Right renal cortex interstitium (tissue), 3 donors: ENCODE results near the gene PLEKHH2. TPM values are rescaled to one million over a fixed set of nuclear protein-coding genes. Genes with fewer than 3 reads are reported as not detected.
"Not testable (repeated sequence)": the region's sequence is repeated elsewhere in the genome, so short reads cannot be mapped to it uniquely, and the experiment has no call there.

ENCODE experiments used
- DNase-seq, 3 donors: peaks; one replicate each; pipeline ENCODE4 v3.0.0-alpha.2; 2013; ENCODE audit warnings: low read depth in 3 of 3, low spot score in 2 of 3
- polyA plus RNA-seq, 3 donors: library from polyadenylated mRNA; unstranded; fragments of 120-200 nt; gene quantifications; one replicate each; pipeline ENCODE4 v1.2.1, GENCODE V29; 2013; ENCODE audit not compliant: insufficient read length in 3 of 3

PLEKHH2 gene
- polyA plus RNA-seq, 3 donors, result 18.9 to 29.2 (median 20.1) TPM

DNA sequence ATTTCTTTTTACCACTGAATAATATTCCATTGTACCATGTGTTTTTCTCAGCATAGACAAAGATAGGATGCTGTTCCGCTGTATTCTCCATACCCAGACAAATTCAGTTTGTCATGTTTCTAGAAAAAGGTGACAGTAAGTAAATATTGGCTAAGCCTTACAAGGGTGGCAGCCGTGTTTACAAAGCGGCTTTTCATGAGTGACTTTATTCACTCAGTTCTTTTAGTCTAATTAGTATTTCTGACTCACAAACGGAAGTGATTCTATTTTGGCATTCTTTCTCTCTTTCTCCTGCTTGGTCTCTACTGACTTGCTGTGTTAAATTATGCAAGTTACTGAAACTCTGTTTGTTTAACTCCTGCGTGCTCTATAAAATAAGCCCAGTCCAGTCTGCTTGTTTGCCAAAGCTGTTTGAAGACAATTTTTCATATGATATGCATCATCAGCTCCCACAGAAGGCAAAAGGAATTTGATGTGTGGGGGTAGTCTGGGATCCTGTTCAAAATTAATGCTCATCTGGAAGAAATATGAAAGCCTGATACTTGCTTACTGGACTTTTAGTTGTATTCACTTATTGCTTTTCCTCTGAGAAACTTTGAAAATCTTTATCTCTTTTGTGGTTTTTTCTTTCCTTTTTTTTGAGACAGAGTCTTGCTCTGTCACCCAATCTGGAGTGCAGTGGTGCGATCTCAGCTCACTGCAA, 2.3 kb upstream of the PLEKHH2 start:
- DNase-seq, result peak; percentile 43 to 50 (median 44)

DNA sequence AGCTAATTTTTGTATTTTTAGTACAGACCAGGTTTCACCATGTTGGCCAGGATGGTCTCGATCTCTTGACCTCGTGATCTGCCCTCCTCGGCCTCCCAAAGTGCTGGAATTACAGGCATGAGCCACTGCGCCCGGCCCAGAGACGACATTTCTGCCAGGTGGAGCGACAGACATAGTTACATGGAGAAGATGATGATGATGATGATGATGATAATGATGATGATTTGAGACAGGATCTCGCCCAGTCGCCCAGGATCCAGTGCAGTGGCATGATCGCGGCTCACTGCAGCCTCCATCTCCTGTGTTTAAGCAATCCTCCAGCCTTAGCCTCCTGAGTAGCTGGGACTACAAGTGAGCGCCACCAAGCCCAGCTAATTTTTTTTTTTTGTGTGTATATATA, 907 bp upstream of the PLEKHH2 start:
- not testable (repeated sequence) for DNase-seq

DNA sequence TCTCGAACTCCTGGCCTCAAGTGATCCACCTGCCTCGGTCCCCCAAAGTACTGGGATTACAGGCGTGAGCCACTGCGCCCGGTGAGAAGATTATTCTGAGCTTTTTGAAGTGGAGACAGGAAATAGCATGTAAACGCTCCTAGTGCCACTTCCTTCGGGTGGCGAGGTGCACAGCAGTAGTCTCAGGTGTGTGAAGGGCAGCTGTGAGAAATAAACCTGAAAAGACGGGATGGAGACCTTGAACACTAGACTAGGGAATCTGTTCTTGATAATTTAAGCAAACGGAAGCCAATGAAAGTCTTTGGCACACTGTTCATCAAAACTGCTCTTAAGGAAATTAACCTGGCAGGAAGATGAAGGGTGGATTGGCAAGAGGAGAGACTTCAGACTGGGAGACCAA, 439 bp upstream of the PLEKHH2 start:
- peak in 1 of 3 donors; percentile 17 for DNase-seq

DNA sequence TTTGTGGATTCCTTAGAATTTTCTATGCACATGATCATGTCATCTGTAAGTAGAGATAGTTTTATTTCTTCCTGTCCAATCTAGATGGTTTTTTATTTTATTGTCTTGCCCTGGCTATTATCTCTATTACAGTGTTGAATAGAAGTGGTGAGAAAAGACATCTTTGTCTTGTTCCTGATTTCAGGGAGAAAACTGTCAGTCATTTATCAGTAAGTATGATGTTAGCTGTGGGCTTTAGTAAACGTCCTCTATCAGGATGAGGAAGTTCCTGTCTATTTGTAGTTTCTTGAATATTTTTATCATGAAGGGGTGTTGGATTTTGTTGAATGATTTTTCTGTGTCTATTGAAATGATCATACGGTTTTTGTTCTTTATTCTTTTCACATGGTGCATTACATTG, 5.3 kb downstream of the PLEKHH2 start:
- DNase-seq, result no peak

DNA sequence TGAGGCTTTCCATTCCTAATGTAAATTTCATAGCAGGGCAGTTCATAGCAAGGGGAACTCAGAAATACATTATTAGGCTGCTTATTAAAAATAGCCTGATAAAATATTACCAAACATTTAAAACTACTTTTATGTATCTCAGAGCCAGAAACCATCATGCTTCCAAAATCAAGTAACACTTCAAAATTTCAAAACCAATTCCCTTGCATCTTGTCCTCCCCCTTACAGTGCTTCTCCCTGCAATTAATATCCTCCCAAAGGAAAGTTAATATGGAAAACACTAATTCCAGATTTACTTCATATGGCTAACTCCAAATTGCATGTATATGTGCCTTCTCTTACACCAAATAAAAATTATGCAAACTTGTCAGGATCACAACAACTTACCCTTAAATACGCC, 6.6 kb downstream of the PLEKHH2 start:
- no peak for DNase-seq

DNA sequence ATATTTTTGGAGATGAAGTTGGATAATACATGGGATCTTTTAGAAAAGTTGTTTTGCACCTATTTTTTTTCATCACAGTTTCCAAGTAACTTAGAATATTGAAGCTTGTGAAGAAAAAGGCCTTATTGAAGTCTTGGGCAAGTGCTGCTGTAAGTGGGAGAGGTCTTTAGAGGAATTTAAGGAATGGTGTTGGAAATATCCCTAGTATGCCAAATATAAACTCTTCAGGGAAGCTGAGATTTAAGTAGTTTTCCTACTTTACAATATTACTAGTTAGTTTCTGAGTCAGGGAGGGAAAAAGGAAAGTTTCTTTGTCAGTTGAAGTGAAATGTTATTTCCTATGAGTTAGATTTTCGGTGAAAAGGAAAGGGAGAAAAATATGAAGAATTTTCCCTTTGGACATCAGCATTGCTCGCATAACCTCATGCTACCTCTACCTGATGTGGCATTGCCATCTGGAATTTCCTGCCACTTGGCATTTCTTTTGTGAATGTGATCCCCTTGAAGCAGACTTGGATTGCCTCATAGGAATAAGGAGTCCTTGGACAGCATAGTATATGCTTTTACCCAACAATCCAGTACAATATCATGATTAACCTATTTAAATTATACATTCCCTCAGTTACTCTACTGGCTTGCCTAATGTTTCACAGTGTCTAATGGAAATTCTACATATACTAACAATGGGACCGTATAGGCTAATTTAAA, 12.1 kb downstream of the PLEKHH2 start:
- DNase-seq, result no peak

DNA sequence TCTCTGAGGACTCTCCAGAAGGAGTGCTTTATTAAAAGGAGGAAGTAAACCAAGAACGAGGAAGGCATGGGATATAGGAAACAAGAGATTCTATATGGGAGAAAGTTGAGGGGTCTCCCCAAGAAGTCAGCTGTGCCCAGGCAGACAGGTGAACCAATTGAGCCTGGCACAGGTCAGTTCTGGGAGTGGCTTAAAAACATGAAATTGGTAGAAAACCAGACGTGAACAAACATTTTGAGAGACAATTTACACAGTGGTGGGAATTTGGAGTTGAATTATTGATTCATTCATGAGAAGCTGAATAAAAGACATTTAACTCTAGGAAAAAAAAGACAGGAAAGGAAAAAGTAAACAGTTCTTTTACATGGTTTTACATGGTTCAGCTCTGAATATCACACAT, 16.4 kb downstream of the PLEKHH2 start:
- no peak for DNase-seq

DNA sequence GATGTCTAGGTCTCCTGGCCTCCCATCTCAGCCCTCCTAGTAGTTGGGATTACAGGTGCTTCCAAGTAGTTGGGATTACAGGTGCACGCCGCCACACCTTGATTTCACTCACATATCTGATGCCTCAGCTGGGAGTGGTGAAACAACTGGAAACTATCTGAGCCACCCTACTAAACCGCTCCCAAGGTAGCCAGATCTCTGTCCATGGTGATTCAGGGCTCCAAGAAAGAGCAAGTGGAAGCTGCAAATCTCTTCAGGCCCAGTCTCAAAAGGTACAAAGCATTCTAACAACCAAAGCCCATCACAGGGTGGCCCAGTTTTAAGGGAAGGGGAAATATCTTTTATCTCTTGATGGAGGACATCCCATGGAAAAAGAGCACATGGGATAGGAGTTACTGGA, 20.2 kb downstream of the PLEKHH2 start:
- DNase-seq, result no peak

DNA sequence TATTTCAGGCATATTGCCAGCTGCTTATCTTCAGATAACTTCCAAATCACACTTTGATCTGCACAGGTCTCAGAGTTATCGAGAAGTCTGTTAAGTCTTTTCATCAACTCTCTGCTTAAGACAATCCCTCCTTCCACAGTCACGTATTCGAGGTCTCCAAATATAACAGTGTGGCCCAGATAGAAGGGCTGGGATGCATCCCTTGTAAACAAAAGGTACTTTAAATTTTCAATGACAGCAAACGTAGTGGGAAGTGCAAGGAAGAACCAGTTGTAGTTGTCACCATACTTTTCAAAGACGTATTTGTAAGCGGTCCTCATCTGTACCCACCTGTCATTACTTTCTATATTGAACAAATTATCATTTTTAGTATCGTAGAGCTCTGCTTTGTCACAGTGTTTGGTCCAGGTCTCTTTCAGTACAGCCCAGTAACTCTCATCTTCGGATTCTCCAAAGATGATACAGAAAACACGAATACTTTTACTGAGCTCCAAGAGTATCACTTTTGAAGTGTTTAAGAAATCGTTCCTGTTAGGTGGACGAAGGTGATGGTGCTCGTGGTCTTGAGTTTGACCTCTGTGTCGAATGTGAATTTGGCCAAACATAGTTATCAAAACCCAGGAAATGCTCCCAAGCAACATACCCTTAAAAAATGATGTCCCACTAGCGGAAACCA, 38.7 kb downstream of the PLEKHH2 start:
- DNase-seq, result no peak

DNA sequence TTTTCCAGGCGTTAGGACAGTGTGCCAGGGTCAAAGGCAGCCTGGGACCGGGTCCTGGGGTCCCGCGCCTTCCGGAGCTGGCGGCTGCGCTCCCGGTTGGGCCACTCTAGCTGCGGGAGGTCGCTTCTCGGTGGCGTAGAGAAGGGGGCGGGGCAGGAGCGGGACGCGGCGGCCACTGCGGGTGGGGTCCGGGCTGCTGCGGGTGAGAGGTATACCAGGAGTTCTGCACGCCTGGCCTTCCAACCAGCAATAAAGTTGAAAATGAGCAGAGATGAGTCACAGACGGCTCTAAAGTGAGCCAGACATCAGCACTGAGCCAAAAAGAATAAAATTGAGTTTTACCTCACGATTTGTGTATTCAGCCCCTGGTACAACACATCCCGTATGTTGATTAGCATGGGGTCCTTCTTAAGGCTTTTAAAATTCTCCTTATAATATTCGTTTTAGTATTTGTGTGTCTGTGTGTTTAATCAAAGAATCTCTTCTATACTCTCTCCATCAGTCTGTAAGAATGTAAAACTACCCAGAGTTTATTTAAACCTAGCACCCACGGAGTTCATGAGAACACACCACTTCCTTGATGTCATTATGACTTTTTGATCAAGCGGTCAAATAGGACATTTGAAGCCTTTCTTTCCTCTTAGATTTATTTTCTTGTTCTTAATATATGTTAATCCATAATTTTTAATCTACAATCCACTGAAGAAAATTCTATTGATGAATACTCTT, 39.4 kb downstream of the PLEKHH2 start, which contains the start of gene C1GALT1C1L:
C1GALT1C1L (minus strand) TSS at position 108 of the 729 bp plus-strand sequence; CDS start at position 1, 107 bp downstream.
- DNase-seq, result peak in 2 of 3 donors; percentile 27 to 30

DNA sequence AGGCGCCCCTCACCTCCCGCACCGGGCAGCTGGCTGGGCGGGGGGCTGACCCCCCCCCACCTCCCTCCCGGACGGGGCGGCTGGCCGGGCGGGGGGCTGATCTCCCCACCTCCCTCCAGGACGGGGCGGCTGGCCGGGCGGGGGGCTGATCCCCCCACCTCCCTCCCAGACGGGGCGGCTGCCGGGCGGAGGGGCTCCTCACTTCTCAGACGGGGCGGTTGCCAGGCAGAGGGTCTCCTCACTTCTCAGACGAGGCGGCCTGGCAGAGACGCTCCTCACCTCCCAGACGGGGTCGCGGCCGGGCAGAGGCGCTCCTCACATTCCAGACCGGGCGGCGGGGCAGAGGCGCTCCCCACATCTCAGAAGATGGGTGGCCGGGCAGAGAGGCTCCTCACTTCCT, 40.7 kb downstream of the PLEKHH2 start:
- DNase-seq, result not testable (repeated sequence)

DNA sequence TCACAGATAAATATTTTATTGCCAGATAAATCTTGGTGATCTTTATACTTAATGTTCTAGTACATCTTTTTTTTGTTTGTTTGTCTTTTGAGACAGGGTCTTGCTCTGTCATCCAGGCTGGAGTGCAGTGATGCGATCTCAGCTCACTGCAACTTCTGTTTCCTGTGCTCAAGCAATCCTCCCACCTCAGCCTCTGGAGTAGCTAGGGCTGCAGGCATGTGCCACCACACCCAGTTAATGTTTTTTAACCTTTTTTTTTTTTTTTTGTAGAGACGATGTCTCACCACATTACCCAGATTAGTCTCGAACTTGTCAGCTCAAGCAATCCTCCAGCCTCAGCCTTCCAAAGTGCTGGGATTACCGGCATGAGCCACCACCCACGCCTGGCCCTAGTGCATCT, 48.3 kb downstream of the PLEKHH2 start:
- DNase-seq, result no peak

DNA sequence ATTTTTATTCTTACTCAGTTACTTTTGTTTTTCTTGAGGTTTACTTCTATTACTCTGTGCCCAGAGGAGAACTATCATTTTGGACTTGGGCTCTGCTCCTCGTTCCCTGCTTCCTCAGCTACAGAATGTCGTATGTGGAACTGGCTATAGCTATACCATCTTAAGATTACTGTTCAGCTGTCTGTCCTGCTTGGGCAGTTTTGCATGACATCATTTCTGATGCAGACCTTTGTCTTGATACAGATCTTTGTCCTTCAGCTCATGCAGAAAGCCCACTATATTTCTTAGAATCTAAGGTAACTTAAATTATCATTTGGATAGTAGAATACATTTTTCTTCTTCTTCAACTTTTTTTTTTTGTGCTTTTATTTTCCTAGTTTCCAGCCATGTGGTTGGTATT, 52.9 kb downstream of the PLEKHH2 start:
- DNase-seq, result no peak

DNA sequence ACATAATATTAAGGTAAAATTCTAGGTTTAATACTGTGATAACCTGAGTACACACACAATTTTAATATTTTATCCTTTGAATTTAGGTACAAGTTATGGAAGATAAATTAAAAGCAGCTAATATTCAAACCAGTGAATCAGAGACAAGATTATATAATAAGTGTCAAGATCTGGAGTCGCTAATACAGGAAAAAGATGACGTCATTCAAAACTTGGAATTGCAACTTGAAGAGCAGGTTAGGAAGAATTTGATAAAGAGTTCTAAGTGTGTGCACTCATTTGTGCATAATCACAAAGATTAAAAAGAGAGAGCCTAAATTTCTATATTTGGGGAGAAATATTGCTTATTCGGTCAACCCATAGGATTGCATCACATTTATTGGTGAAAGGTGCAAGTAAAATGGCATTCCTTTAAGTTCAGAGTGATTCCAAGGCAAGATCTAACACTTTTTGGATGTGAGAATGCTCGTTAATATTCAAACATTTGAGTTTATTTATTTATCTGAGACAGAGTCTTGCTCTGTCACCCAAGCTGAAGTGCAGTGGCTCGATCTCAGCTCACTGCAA, 55.5 kb downstream of the PLEKHH2 start:
- no peak for DNase-seq

DNA sequence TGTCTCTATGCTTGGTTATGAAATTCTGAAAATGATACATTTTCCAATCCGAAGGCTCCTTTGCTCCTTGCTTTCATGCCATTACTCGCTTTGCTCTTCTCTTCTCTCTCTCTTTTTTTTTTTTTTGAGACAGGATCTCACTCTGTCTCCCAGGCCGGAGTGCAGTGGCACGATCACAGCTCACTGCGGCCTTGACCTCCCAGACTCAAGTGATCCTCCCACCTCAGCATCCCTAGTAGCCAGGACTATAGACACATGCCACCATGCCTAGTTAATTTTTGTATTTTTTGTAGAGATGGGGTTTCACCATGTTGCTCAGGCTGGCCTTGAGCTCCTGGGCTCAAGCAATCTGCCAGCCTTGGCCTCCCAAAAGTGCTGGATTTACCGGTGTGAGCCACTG, 61.1 kb downstream of the PLEKHH2 start:
- not testable (repeated sequence) for DNase-seq

DNA sequence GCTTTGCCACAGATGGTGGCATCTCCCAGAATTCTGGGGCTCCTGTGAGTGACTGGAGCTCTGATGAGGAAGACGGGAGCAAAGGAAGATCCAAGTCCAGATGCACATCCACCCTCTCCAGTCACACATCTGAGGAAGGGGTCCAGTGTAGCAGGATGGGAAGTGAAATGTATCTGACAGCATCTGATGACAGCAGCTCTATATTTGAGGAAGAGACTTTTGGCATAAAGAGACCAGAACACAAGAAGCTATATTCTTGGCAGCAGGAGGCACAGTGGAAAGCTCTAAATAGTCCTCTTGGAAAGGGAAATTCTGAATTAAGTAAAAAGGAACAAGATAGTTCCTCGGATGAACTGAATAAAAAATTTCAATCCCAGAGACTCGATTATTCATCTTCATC, 62.7 kb downstream of the PLEKHH2 start:
- no peak for DNase-seq

DNA sequence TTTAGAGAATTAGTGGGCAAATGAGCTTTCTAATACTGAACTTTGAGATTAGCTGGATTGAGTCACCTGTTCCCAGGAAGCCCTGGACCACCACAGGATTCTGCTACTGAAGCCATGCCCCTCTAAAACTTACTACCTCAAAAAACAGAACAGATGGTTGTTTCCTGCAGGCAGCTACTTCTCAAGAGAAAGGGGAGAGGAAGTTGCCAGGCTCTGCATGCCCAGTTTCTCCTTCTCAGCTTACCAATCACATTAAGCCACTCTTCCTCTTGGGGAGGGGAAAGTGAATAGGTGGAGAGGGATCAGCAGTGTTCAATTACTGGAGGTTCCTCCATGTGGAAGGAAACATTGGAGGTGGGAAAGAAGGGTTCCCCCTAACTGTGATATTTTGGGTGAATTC, 64.1 kb downstream of the PLEKHH2 start:
- DNase-seq, result no peak

DNA sequence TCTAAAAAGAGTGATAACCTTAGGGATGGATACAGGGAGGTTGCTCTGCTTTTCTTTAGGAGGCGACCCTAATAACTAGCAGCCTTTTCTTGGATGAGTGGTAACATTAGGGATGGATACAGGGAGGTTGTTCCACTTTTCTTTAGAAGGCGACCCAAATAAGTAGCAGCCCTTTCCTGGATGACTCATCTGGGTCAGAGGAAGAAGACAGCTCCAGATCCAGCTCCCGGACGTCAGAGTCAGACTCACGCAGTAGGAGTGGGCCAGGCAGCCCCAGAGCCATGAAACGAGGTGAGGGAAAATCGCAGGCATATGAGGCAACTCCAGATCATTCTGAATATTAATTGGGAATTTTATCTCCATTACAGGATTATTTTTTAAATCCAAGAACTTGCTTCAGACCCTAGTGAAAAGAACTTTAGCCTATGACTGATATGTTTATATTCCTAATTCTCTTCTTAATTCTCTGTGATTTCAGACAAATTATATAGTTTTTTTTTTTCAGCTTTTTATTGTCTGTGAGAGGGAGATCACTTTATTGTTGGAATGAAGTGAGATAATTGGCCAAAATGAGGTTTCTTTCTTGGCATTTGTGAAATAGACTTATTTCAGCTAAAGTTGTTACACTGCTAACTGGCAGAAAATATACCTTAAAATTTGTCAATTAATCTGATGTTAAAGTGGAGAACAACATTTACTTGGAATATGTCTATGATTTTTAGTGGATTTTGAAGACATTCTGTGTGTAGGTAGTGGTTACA, 70.4 kb downstream of the PLEKHH2 start:
- no peak for DNase-seq

DNA sequence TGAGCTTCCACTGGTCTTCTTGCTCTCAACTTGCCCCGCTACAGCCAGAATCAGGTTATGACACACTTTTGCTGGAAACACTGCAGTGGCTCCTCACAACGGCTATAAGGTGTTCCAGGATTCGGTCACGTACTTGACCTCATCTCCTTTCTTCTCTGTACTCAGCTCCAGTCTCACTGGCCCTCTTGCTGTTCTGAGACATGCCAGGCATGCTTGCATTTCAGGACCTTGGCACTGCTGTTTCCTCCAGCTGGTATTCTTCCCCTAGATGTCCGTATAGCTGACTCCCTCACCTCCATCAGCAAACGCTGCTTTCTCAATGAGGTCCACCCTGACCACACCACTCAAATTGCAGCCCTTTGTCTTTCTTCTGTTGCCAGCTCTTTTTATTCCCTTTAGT, 71.1 kb downstream of the PLEKHH2 start:
- DNase-seq, result no peak

DNA sequence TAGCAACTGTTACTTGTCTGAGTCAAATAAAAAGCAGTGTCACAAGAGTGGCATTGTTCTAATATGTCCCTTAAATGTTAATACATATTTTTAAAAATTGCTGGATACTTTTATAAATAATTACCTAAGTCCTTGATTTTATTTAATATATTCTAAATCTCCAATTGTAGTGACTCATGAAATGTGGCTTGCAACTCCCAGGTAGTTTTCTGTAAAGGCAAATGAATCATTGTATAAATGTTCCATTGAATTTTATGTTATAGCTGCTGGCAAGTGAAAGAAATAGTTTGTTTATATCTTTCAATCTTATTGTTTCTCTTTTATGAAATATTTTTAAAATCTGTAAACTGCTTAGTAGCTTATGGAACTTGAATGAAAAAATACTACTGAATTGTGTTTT, 71.8 kb downstream of the PLEKHH2 start:
- no peak for DNase-seq
